NT2/D1 (cell line): ENCODE measurements around the gene RTP3.

Experiments used
- SUZ12 ChIP-seq: IDR thresholded peaks from 2 replicates; pipeline ENCODE4 v1.6.1; 2011; ENCODE audit not compliant: insufficient read length, insufficient read depth; ENCODE audit errors: extremely low read depth
- YY1 ChIP-seq: IDR thresholded peaks from 2 replicates; pipeline ENCODE4 v1.6.1; 2011; ENCODE audit not compliant: insufficient read length, insufficient read depth

DNA sequence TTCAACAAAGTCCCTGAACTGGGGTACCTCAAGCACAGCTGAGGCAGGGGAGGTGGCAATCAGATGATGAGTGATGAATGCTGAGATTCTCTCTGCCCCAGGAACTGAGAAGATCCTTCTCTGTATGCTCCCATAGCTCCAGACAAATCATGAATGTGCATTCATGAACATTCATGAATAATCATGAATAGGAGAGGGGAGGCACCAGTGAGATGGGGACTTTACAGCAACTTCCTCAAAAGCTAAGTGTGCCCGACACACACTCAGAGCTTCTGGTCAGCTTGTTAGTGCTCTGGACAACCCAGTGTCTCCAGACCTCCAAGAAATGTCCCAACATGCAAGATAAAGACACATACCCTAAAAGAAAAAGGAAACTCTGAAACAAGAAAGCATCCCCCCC lies 44.1 kb downstream of the RTP3 start:
- TF ChIP-seq SUZ12: no peak
- no peak for TF ChIP-seq YY1
